WTC11 (cell line): ENCODE measurements around the gene DCLK1.

Experiments used
- CTCF ChIP-seq: fragments of 200-600 bp; IDR thresholded peaks from 2 replicates; pipeline ENCODE4 v1.8.0; 2022; ENCODE audit warnings: antibody characterized with exemption
- ELF4 ChIP-seq: sonication (generic); formaldehyde crosslinking; IDR thresholded peaks from 2 replicates; pipeline ENCODE4 v1.8.1; 2022; ENCODE audit warnings: low read depth, mild to moderate bottlenecking, moderate library complexity, missing genetic modification reagents
- ETV6 ChIP-seq: sonication (generic); formaldehyde crosslinking; IDR thresholded peaks from 2 replicates; pipeline ENCODE4 v1.8.1; 2022; ENCODE audit warnings: mild to moderate bottlenecking, missing genetic modification reagents
- GABPB1 ChIP-seq: sonication (generic); formaldehyde crosslinking; IDR thresholded peaks from 2 replicates; pipeline ENCODE4 v1.8.1; 2023; ENCODE audit warnings: mild to moderate bottlenecking, missing genetic modification reagents
- IRF1 ChIP-seq: sonication (generic); formaldehyde crosslinking; IDR thresholded peaks from 2 replicates; pipeline ENCODE4 v1.8.0; 2023; ENCODE audit warnings: missing genetic modification reagents
- JUN ChIP-seq: sonication (generic); formaldehyde crosslinking; IDR thresholded peaks from 2 replicates; pipeline ENCODE4 v1.8.0; 2023; ENCODE audit warnings: mild to moderate bottlenecking, missing genetic modification reagents
- KAT7 ChIP-seq: sonication (generic); formaldehyde crosslinking; IDR thresholded peaks from 2 replicates; pipeline ENCODE4 v1.8.1; 2023; ENCODE audit warnings: missing genetic modification reagents, mild to moderate bottlenecking, borderline replicate concordance
- MAX ChIP-seq: sonication (generic); formaldehyde crosslinking; IDR thresholded peaks from 2 replicates; pipeline ENCODE4 v1.8.0; 2022; ENCODE audit warnings: mild to moderate bottlenecking, missing genetic modification reagents
- NR3C1 ChIP-seq: sonication (generic); formaldehyde crosslinking; conservative IDR thresholded peaks from 2 replicates; pipeline ENCODE4 v1.8.1; 2023; ENCODE audit warnings: low read depth, mild to moderate bottlenecking, missing genetic modification reagents
- USF1 ChIP-seq: sonication (generic); formaldehyde crosslinking; IDR thresholded peaks from 2 replicates; pipeline ENCODE4 v1.8.0; 2022; ENCODE audit warnings: mild to moderate bottlenecking, missing genetic modification reagents
- ZBTB43 ChIP-seq: sonication (generic); formaldehyde crosslinking; IDR thresholded peaks from 2 replicates; pipeline ENCODE4 v1.8.1; 2023; ENCODE audit warnings: mild to moderate bottlenecking, missing genetic modification reagents
- ZNF232 ChIP-seq: sonication (generic); formaldehyde crosslinking; IDR thresholded peaks from 2 replicates; pipeline ENCODE4 v1.8.0; 2022; ENCODE audit warnings: mild to moderate bottlenecking, missing genetic modification reagents

GRCh38 chr13:35843272-35843671, 287.9 kb downstream of the DCLK1 start:
- TF ChIP-seq CTCF: no peak
- TF ChIP-seq ZNF232 (CRISPR knock-in tag): no peak
- no peak for TF ChIP-seq NR3C1 (CRISPR knock-in tag)
- TF ChIP-seq JUN: no peak
- no peak for TF ChIP-seq KAT7 (CRISPR knock-in tag)
- no peak for TF ChIP-seq ETV6 (CRISPR knock-in tag)
- TF ChIP-seq IRF1: no peak
- TF ChIP-seq MAX: no peak
- no peak for TF ChIP-seq GABPB1 (CRISPR knock-in tag)
- TF ChIP-seq USF1 (CRISPR knock-in tag): no peak
- TF ChIP-seq ZBTB43: no peak
- no peak for TF ChIP-seq ELF4 (CRISPR knock-in tag)
